ENCODE measurements around the gene FGG.

Gene FGG

DNA sequence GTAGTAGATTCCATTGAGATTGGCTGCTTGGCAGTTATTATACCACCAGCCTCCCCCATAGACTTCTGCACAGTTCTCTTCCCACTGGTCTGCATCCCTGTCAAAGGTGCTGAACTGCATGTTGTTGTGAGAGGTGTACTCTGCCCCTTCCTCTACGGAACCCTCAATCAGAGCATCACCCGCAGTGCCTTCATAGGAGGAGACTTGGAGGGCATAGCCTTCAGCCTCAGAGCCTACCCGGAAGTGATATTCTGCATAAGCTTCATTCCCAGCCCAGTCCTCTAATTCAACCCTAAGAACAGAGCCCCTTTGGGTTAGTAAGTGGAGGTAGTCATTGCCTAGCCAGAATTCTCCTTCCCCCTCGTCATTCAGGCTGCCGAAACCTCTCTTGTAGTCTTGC lies 28.2 kb downstream of the FGG start:
- no peak for DNase-seq (ENCODE audit: low read depth, low spot score)
- no CpG with 5 or more reads among the region's 5 CpGs for WGBS (ENCODE audit: insufficient coverage, insufficient read length)
- H3K4me1 ChIP-seq (ENCODE audit: control insufficient read depth, insufficient read depth, low read length) = no peaks in the 10 kb centered on the region
- no peaks in the 10 kb centered on the region for H3K9me3 ChIP-seq (ENCODE audit: control insufficient read depth, insufficient read depth, low read length)
- no peaks in the 10 kb centered on the region for H3K27me3 ChIP-seq (ENCODE audit: control insufficient read depth, insufficient read depth, low read length)
- no peaks in the 10 kb centered on the region for H3K36me3 ChIP-seq (ENCODE audit: control insufficient read depth, insufficient read depth, low read length)
- H3K27ac ChIP-seq (ENCODE audit: low read length) = no peak overlapping the region
- H3K4me3 ChIP-seq (ENCODE audit: low read length) = no peak overlapping the region

DNA sequence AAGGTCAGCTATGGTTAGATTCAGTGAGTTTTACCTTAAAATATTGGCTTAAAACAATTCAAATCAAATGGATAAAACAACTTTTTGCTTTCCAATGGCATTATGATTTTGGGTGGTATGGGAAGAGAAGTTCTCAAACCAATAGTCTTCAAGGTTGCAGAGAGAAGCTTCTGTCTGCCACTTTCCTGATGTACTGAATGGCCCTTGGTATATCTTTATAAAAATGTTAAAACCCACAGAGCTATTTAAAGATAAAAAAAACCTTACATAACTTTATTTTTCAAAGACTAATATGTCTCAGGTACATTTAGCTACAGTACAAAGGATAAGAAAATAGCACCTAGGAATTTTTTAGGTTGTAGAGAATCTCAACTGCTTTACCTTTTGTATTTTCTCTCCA lies 28.8 kb downstream of the FGG start:
- H3K9me3 ChIP-seq (ENCODE audit: control insufficient read depth, insufficient read depth, low read length) = no peaks in the 10 kb centered on the region
- DNase-seq (ENCODE audit: low read depth, low spot score) = no peak

DNA sequence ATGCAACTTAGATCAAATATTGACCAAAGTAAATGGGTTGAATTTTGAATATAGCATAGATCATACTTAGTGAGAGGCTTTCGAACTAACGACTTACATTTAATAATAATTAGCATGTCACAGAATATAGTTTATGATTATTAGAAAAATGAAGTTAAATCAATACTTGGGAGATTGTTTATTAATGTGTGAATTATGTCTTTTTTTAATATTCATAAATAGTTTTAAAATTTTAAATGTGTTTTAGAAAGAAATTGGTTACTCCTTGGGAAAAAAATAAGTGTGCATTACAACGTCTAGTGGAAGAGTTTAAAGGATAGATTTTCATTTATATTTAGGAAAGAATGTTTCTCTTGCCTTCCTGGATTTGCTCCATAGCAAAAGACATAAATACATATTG lies 29.2 kb downstream of the FGG start:
- WGBS (ENCODE audit: insufficient coverage, insufficient read length) = 100% methylated on average over 1 of the region's 3 CpGs
- no peaks in the 10 kb centered on the region for H3K9me3 ChIP-seq (ENCODE audit: control insufficient read depth, insufficient read depth, low read length)
- no peaks in the 10 kb centered on the region for H3K36me3 ChIP-seq (ENCODE audit: control insufficient read depth, insufficient read depth, low read length)
- DNase-seq (ENCODE audit: low read depth, low spot score) = no peak
- H3K4me3 ChIP-seq (ENCODE audit: low read length) = no peak overlapping the region
- no peak overlapping the region for H3K27ac ChIP-seq (ENCODE audit: low read length)
- no peaks in the 10 kb centered on the region for H3K27me3 ChIP-seq (ENCODE audit: control insufficient read depth, insufficient read depth, low read length)
- H3K4me1 ChIP-seq (ENCODE audit: control insufficient read depth, insufficient read depth, low read length) = no peaks in the 10 kb centered on the region

More for the DNA sequence above, 28.8 kb downstream of the FGG start:
- no peak overlapping the region for H3K4me3 ChIP-seq (ENCODE audit: low read length)
- H3K36me3 ChIP-seq (ENCODE audit: control insufficient read depth, insufficient read depth, low read length) = no peaks in the 10 kb centered on the region
- H3K4me1 ChIP-seq (ENCODE audit: control insufficient read depth, insufficient read depth, low read length) = no peaks in the 10 kb centered on the region
- no peak overlapping the region for H3K27ac ChIP-seq (ENCODE audit: low read length)
- no peaks in the 10 kb centered on the region for H3K27me3 ChIP-seq (ENCODE audit: control insufficient read depth, insufficient read depth, low read length)

DNA sequence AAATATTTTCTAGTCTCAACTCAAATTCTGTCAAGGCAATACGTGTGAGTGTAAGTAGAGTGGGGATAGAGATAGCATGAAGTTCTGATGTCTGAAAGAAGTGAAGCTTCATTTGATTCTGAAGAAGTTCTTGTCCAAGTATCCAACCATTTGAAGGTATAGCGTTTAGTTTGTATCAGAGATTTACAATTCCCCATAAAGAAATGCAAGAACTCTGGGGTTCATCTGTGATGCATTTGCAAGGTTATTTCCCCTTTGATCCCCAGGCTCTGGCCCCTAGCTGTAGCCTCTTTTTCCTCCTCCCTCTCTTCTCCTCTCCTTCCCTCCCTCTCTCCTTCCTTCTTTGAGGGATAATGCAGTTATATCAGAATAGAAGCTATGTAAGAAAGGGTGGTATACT lies 29.7 kb downstream of the FGG start:
- H3K9me3 ChIP-seq (ENCODE audit: control insufficient read depth, insufficient read depth, low read length) = no peaks in the 10 kb centered on the region
- H3K4me3 ChIP-seq (ENCODE audit: low read length) = no peak overlapping the region
- DNase-seq (ENCODE audit: low read depth, low spot score) = no peak
- no peaks in the 10 kb centered on the region for H3K36me3 ChIP-seq (ENCODE audit: control insufficient read depth, insufficient read depth, low read length)
- H3K4me1 ChIP-seq (ENCODE audit: control insufficient read depth, insufficient read depth, low read length) = no peaks in the 10 kb centered on the region
- no peak overlapping the region for H3K27ac ChIP-seq (ENCODE audit: low read length)
- no CpG with 5 or more reads among the region's 2 CpGs for WGBS (ENCODE audit: insufficient coverage, insufficient read length)
- no peaks in the 10 kb centered on the region for H3K27me3 ChIP-seq (ENCODE audit: control insufficient read depth, insufficient read depth, low read length)

DNA sequence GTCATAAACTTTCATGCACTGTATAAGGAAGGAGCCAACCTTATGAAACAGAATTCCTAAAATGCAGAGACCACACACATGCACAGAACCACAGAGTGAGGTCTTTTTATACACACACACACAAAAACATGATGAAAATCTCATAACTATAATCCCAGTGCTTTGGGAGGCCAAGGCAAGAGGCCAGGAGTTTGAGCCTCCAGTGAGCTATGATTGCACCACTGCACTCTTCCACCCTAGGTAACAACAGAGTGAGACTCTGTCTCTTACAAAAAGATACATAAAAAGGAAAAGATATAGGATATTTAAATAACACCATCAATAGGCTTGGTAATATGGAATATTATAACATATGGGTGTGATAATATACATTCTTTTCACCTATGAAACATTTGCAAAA lies 32.5 kb downstream of the FGG start:
- Histone ChIP-seq H3K27ac (ENCODE audit: low read length) (no peak overlapping the region), H3K27me3 (ENCODE audit: control insufficient read depth, insufficient read depth, low read length) (no peaks in the 10 kb centered on the region), H3K4me3 (ENCODE audit: low read length) (no peak overlapping the region), H3K9me3 (ENCODE audit: control insufficient read depth, insufficient read depth, low read length) (no peaks in the 10 kb centered on the region), H3K36me3 (ENCODE audit: control insufficient read depth, insufficient read depth, low read length) (no peaks in the 10 kb centered on the region), H3K4me1 (ENCODE audit: control insufficient read depth, insufficient read depth, low read length) (no peaks in the 10 kb centered on the region)
- no peak for DNase-seq (ENCODE audit: low read depth, low spot score)

DNA sequence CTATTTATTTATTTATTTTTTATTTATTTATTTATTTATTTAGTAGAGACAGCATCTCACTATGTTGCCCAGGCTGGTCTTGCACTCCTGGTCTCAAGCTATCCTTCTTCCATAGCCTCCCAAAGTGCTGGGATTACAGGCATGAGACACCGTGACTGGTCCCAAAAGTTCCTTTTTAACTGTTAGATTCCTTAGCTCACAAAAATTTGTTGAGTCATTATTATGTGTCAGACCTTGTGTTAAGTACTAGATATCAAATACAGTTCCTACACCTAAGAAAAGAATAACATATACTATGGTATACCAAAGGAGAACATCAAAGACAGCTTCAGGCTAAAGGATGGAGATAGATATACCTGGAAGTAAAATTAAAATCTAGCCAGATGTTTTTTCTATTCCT lies 33.5 kb downstream of the FGG start:
- Histone ChIP-seq H3K36me3 (ENCODE audit: control insufficient read depth, insufficient read depth, low read length) (no peaks in the 10 kb centered on the region), H3K4me1 (ENCODE audit: control insufficient read depth, insufficient read depth, low read length) (no peaks in the 10 kb centered on the region), H3K9me3 (ENCODE audit: control insufficient read depth, insufficient read depth, low read length) (no peaks in the 10 kb centered on the region), H3K27ac (ENCODE audit: low read length) (no peak overlapping the region), H3K4me3 (ENCODE audit: low read length) (no peak overlapping the region), H3K27me3 (ENCODE audit: control insufficient read depth, insufficient read depth, low read length) (no peaks in the 10 kb centered on the region)
- DNase-seq (ENCODE audit: low read depth, low spot score) = no peak
- WGBS (ENCODE audit: insufficient coverage, insufficient read length) = no CpG with 5 or more reads among the region's 1 CpG

DNA sequence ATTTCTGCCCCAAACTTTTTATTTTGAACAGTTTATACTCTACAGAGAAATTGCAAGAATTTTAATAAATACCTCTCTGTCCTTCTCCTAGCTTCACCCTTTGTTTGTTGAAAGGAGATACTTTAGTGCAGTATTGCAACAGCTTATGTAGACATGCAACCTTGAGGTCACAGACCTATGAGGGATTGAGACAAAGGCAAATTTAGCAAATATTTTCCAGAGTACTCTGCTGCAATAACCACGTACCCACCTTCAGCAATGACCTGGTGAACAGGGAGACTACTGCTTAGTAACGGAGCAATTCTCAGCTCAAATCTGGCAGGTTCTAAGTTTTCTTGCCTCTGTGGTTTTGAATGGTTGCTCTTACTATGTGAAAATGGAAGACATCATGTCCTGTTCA lies 35.1 kb downstream of the FGG start:
- no peaks in the 10 kb centered on the region for H3K4me1 ChIP-seq (ENCODE audit: control insufficient read depth, insufficient read depth, low read length)
- no peak overlapping the region for H3K4me3 ChIP-seq (ENCODE audit: low read length)
- H3K9me3 ChIP-seq (ENCODE audit: control insufficient read depth, insufficient read depth, low read length) = no peaks in the 10 kb centered on the region
- H3K27ac ChIP-seq (ENCODE audit: low read length) = no peak overlapping the region
- no peaks in the 10 kb centered on the region for H3K36me3 ChIP-seq (ENCODE audit: control insufficient read depth, insufficient read depth, low read length)
- no peak for DNase-seq (ENCODE audit: low read depth, low spot score)
- WGBS (ENCODE audit: insufficient coverage, insufficient read length) = no CpG with 5 or more reads among the region's 2 CpGs
- no peaks in the 10 kb centered on the region for H3K27me3 ChIP-seq (ENCODE audit: control insufficient read depth, insufficient read depth, low read length)

DNA sequence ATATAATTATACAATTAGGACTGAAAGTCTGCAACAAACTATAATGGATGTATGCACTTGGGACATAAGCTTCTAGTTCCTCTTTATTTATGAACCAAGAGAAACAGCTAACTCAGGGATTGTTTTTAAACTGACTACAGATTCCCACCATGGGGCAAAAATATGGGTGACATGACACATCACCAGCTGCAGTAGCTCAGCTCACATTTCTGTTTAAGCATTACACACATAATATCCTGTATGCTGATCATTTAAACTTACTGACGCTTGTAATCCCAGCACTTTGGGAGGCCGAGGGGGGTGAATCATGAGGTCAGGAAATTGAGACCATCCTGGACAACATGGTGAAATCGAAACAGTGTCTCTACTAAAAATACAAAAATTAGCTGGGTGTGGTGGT lies 38.1 kb downstream of the FGG start:
- no peak overlapping the region for H3K4me3 ChIP-seq (ENCODE audit: low read length)
- H3K36me3 ChIP-seq (ENCODE audit: control insufficient read depth, insufficient read depth, low read length) = no peaks in the 10 kb centered on the region
- DNase-seq (ENCODE audit: low read depth, low spot score) = no peak
- no peaks in the 10 kb centered on the region for H3K4me1 ChIP-seq (ENCODE audit: control insufficient read depth, insufficient read depth, low read length)
- WGBS (ENCODE audit: insufficient coverage, insufficient read length) = no CpG with 5 or more reads among the region's 3 CpGs
- no peaks in the 10 kb centered on the region for H3K27me3 ChIP-seq (ENCODE audit: control insufficient read depth, insufficient read depth, low read length)
- no peaks in the 10 kb centered on the region for H3K9me3 ChIP-seq (ENCODE audit: control insufficient read depth, insufficient read depth, low read length)
- no peak overlapping the region for H3K27ac ChIP-seq (ENCODE audit: low read length)

DNA sequence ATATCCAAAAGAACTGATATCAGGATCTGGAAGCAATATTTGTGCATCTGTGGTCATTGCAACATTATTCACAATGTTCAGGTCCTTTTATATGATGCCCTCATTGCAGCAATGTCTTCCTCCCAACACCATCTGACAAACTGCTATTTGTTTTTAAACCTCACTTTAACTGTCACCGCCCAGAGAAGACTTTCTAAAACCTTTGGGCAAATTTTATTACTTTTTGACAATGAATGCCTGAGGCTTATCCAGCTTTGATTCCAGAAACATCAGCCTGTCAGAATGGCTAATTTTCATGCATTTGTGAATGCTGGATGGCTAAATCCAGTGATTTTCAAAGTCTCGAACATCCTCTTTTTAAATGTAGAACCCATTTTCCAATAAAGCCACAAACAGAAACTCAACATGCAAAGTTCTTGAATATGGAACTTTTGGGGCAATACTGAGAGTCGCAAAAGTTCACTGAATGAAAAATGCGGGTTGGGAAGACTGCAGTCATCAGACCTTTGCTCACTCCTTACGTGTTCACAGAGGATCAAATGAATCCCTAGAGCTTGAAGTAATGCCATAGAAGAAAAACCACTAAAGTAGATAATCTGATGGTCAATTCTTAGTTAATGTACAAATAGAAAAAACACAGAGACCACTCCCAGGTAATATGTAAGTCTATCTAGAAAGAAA lies 39.1 kb downstream of the FGG start:
- H3K4me1 ChIP-seq (ENCODE audit: control insufficient read depth, insufficient read depth, low read length) = no peaks in the 10 kb centered on the region
- no peaks in the 10 kb centered on the region for H3K27me3 ChIP-seq (ENCODE audit: control insufficient read depth, insufficient read depth, low read length)
- no peak overlapping the region for H3K27ac ChIP-seq (ENCODE audit: low read length)
- no peaks in the 10 kb centered on the region for H3K36me3 ChIP-seq (ENCODE audit: control insufficient read depth, insufficient read depth, low read length)
- no CpG with 5 or more reads among the region's 5 CpGs for WGBS (ENCODE audit: insufficient coverage, insufficient read length)
- no peak overlapping the region for H3K4me3 ChIP-seq (ENCODE audit: low read length)
- H3K9me3 ChIP-seq (ENCODE audit: control insufficient read depth, insufficient read depth, low read length) = no peaks in the 10 kb centered on the region
- no peak for DNase-seq (ENCODE audit: low read depth, low spot score)

DNA sequence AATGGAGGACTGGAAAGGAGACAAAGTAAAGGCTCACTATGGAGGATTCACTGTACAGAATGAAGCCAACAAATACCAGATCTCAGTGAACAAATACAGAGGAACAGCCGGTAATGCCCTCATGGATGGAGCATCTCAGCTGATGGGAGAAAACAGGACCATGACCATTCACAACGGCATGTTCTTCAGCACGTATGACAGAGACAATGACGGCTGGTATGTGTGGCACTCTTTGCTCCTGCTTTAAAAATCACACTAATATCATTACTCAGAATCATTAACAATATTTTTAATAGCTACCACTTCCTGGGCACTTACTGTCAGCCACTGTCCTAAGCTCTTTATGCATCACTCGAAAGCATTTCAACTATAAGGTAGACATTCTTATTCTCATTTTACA lies 42.9 kb downstream of the FGG start:
- H3K4me3 ChIP-seq (ENCODE audit: low read length) = no peak overlapping the region
- no peaks in the 10 kb centered on the region for H3K27me3 ChIP-seq (ENCODE audit: control insufficient read depth, insufficient read depth, low read length)
- H3K27ac ChIP-seq (ENCODE audit: low read length) = no peak overlapping the region
- no peaks in the 10 kb centered on the region for H3K36me3 ChIP-seq (ENCODE audit: control insufficient read depth, insufficient read depth, low read length)
- no peaks in the 10 kb centered on the region for H3K9me3 ChIP-seq (ENCODE audit: control insufficient read depth, insufficient read depth, low read length)
- H3K4me1 ChIP-seq (ENCODE audit: control insufficient read depth, insufficient read depth, low read length) = no peaks in the 10 kb centered on the region
- WGBS (ENCODE audit: insufficient coverage, insufficient read length) = no CpG with 5 or more reads among the region's 5 CpGs
- no peak for DNase-seq (ENCODE audit: low read depth, low spot score)

DNA sequence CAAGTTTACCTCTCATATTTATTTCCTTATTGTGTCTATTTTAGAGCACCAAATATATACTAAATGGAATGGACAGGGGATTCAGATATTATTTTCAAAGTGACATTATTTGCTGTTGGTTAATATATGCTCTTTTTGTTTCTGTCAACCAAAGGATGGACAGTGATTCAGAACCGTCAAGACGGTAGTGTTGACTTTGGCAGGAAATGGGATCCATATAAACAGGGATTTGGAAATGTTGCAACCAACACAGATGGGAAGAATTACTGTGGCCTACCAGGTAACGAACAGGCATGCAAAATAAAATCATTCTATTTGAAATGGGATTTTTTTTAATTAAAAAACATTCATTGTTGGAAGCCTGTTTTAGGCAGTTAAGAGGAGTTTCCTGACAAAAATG lies 43.4 kb downstream of the FGG start:
- no peaks in the 10 kb centered on the region for H3K4me1 ChIP-seq (ENCODE audit: control insufficient read depth, insufficient read depth, low read length)
- no peaks in the 10 kb centered on the region for H3K27me3 ChIP-seq (ENCODE audit: control insufficient read depth, insufficient read depth, low read length)
- no peaks in the 10 kb centered on the region for H3K36me3 ChIP-seq (ENCODE audit: control insufficient read depth, insufficient read depth, low read length)
- no CpG with 5 or more reads among the region's 3 CpGs for WGBS (ENCODE audit: insufficient coverage, insufficient read length)
- H3K4me3 ChIP-seq (ENCODE audit: low read length) = no peak overlapping the region
- no peak overlapping the region for H3K27ac ChIP-seq (ENCODE audit: low read length)
- no peaks in the 10 kb centered on the region for H3K9me3 ChIP-seq (ENCODE audit: control insufficient read depth, insufficient read depth, low read length)
- no peak for DNase-seq (ENCODE audit: low read depth, low spot score)

Data from iPS DF 6.9 (cell line).